ENCODE data around the gene CDKAL1. TPM values are rescaled to one million over a fixed set of nuclear protein-coding genes. Genes with fewer than 3 reads are reported as not detected.
A peak's percentile ranks its signal among the peaks of the same experiment; 100 is the strongest.

CDKAL1 gene
- total and polyA plus RNA-seq, 2 of the 13 experiments (the other 11 are each of a cell fraction or from before 2014, with no cell fraction given) = 9.5 to 27.7 TPM

DNA sequence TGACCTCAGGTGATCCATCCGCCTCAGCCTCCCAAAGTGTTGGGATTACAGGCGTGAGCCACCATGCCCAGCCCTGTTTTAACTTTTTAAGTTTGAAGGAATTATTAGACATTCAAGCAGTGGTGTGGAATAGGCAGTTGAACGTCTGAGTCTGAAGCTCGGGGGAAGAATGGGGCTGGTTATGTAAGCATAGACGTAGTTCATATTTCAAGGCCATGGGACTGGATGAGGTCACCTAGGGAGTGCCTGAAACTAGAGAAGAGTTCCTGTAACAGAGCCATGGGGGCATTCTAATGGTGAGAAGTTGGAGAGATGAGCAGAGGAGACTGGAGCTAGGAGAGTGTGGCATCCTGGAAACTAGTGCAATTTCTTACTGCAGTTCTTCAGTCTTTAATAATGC lies 6.4 kb downstream of the CDKAL1 start (continued):
- TF ChIP-seq, protein P1, sequence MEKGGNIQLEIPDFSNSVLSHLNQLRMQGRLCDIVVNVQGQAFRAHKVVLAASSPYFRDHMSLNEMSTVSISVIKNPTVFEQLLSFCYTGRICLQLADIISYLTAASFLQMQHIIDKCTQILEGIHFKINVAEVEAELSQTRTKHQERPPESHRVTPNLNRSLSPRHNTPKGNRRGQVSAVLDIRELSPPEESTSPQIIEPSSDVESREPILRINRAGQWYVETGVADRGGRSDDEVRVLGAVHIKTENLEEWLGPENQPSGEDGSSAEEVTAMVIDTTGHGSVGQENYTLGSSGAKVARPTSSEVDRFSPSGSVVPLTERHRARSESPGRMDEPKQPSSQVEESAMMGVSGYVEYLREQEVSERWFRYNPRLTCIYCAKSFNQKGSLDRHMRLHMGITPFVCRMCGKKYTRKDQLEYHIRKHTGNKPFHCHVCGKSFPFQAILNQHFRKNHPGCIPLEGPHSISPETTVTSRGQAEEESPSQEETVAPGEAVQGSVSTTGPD (CRISPR knock-in tag; IDR thresholded peaks at IDR 0.05) = no peak
- TF ChIP-seq SALL1 (CRISPR knock-in tag; IDR thresholded peaks at IDR 0.05) (peak; percentile 66; the same call in 1 of the 2 replicates), HOMEZ (CRISPR knock-in tag; IDR thresholded peaks at IDR 0.05; ENCODE audit: low read depth) (peak; percentile 96), ZNF33B (CRISPR knock-in tag; IDR thresholded peaks at IDR 0.05) (no peak), ZNF660 (CRISPR knock-in tag; IDR thresholded peaks at IDR 0.05; ENCODE audit: borderline replicate concordance, low read depth) (no peak), ZNF687 (CRISPR knock-in tag; IDR thresholded peaks at IDR 0.05) (no peak), SOX5 (CRISPR knock-in tag; IDR thresholded peaks at IDR 0.05; ENCODE audit: borderline replicate concordance) (0 out of 2 replicates have a peak, but pooled peaks have one; percentile 25), ZNF34 (CRISPR knock-in tag; IDR thresholded peaks at IDR 0.05; ENCODE audit: borderline replicate concordance) (no peak), RARA (CRISPR knock-in tag; IDR thresholded peaks at IDR 0.05) (peak; percentile 70), ZFP36L2 (CRISPR knock-in tag; IDR thresholded peaks at IDR 0.05) (no peak), ZNF605 (CRISPR knock-in tag; IDR thresholded peaks at IDR 0.05) (no peak), RXRB (CRISPR knock-in tag; IDR thresholded peaks at IDR 0.05; ENCODE audit: borderline replicate concordance) (0 out of 2 replicates have a peak, but pooled peaks have one; percentile 29), BRD4 (CRISPR knock-in tag; IDR thresholded peaks at IDR 0.05) (no peak), GTF3A (CRISPR knock-in tag; conservative IDR thresholded peaks at IDR 0.05) (no peak), ZFAT (CRISPR knock-in tag; conservative IDR thresholded peaks at IDR 0.05) (no peak), ZNF225 (CRISPR knock-in tag; IDR thresholded peaks at IDR 0.05) (no peak), KLF11 (CRISPR knock-in tag; IDR thresholded peaks at IDR 0.05) (no peak), ZFP62 (CRISPR knock-in tag; IDR thresholded peaks at IDR 0.05) (no peak), ZNF792 (CRISPR knock-in tag; IDR thresholded peaks at IDR 0.05) (no peak), RFX3 (CRISPR knock-in tag; IDR thresholded peaks at IDR 0.05) (no peak)
- TF ChIP-seq, protein P2, sequence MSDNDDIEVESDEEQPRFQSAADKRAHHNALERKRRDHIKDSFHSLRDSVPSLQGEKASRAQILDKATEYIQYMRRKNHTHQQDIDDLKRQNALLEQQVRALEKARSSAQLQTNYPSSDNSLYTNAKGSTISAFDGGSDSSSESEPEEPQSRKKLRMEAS (IDR thresholded peaks at IDR 0.05) = no peak
- TF ChIP-seq, protein P3, sequence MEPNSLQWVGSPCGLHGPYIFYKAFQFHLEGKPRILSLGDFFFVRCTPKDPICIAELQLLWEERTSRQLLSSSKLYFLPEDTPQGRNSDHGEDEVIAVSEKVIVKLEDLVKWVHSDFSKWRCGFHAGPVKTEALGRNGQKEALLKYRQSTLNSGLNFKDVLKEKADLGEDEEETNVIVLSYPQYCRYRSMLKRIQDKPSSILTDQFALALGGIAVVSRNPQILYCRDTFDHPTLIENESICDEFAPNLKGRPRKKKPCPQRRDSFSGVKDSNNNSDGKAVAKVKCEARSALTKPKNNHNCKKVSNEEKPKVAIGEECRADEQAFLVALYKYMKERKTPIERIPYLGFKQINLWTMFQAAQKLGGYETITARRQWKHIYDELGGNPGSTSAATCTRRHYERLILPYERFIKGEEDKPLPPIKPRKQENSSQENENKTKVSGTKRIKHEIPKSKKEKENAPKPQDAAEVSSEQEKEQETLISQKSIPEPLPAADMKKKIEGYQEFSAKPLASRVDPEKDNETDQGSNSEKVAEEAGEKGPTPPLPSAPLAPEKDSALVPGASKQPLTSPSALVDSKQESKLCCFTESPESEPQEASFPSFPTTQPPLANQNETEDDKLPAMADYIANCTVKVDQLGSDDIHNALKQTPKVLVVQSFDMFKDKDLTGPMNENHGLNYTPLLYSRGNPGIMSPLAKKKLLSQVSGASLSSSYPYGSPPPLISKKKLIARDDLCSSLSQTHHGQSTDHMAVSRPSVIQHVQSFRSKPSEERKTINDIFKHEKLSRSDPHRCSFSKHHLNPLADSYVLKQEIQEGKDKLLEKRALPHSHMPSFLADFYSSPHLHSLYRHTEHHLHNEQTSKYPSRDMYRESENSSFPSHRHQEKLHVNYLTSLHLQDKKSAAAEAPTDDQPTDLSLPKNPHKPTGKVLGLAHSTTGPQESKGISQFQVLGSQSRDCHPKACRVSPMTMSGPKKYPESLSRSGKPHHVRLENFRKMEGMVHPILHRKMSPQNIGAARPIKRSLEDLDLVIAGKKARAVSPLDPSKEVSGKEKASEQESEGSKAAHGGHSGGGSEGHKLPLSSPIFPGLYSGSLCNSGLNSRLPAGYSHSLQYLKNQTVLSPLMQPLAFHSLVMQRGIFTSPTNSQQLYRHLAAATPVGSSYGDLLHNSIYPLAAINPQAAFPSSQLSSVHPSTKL (CRISPR knock-in tag; IDR thresholded peaks at IDR 0.05) = peak; percentile 88
